SK-N-SH treated with all-trans-retinoic acid at 6 μM for 48 hours (cell line): ENCODE measurements around the gene SLCO1C1.

Source experiments
- ARNTL ChIP-seq: fragments of 450-650 bp; formaldehyde crosslinking; IDR thresholded peaks from 2 replicates; pipeline ENCODE4 v1.5.0; 2020; ENCODE audit warnings: low read depth, mild to moderate bottlenecking, moderate library complexity, borderline replicate concordance
- BACH2 ChIP-seq: fragments of 250-450 bp; sonication (Bioruptor Pico); IDR thresholded peaks from 2 replicates; pipeline ENCODE4 v1.9.0; 2021; ENCODE audit warnings: mild to moderate bottlenecking, borderline replicate concordance
- CREB5 ChIP-seq: fragments of 250-450 bp; sonication (Bioruptor Pico); IDR thresholded peaks from 2 replicates; pipeline ENCODE4 v1.5.1; 2020; ENCODE audit warnings: low read depth, mild to moderate bottlenecking, moderate library complexity
- PATZ1 ChIP-seq: fragments of 250-450 bp; sonication (Bioruptor Pico); IDR thresholded peaks from 2 replicates; pipeline ENCODE4 v1.8.0; 2020; ENCODE audit warnings: mild to moderate bottlenecking, moderate library complexity, borderline replicate concordance
- RARB ChIP-seq: fragments of 250-450 bp; sonication (Bioruptor Pico); IDR thresholded peaks from 2 replicates; pipeline ENCODE4 v1.8.0; 2021; ENCODE audit warnings: mild to moderate bottlenecking, moderate library complexity
- TSHZ2 ChIP-seq: fragments of 250-450 bp; sonication (Bioruptor Pico); IDR thresholded peaks from 2 replicates; pipeline ENCODE4 v1.5.0; 2020; ENCODE audit warnings: mild to moderate bottlenecking, moderate library complexity
- ZFP3 ChIP-seq: fragments of 250-450 bp; sonication (Bioruptor Pico); IDR thresholded peaks from 2 replicates; pipeline ENCODE4 v1.5.0; 2020; ENCODE audit warnings: mild to moderate bottlenecking, moderate library complexity
- TF ChIP-seq, protein P1 (sequence below): fragments of 250-450 bp; sonication (Bioruptor Pico); IDR thresholded peaks from 2 replicates; pipeline ENCODE4 v1.5.1; 2021; ENCODE audit warnings: mild to moderate bottlenecking, moderate library complexity

DNA sequence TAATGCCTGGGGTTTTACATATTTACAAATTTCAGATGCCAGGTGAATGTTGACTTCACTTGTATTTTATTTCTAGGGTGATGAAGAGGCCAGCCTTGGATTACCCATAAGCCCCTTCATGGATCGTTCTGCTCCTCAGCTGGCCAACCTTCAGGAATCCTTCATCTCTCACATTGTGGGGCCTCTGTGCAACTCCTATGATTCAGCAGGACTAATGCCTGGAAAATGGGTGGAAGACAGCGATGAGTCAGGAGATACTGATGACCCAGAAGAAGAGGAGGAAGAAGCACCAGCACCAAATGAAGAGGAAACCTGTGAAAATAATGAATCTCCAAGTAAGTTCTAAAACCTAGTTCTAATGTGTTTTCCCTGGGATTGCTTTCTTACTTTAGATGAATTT lies 41.3 kb upstream of the SLCO1C1 start:
- TF ChIP-seq RARB (CRISPR knock-in tag) (no peak), TSHZ2 (CRISPR knock-in tag) (no peak), ARNTL (no peak), CREB5 (CRISPR knock-in tag) (no peak), BACH2 (no peak), ZFP3 (CRISPR knock-in tag) (no peak), PATZ1 (CRISPR knock-in tag) (no peak)
- TF ChIP-seq, protein P1, sequence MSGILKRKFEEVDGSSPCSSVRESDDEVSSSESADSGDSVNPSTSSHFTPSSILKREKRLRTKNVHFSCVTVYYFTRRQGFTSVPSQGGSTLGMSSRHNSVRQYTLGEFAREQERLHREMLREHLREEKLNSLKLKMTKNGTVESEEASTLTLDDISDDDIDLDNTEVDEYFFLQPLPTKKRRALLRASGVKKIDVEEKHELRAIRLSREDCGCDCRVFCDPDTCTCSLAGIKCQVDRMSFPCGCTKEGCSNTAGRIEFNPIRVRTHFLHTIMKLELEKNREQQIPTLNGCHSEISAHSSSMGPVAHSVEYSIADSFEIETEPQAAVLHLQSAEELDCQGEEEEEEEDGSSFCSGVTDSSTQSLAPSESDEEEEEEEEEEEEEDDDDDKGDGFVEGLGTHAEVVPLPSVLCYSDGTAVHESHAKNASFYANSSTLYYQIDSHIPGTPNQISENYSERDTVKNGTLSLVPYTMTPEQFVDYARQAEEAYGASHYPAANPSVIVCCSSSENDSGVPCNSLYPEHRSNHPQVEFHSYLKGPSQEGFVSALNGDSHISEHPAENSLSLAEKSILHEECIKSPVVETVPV (CRISPR knock-in tag) = no peak
